NCI-H1436 (cell line): Measurements from ENCODE around the gene PIWIL4.
"Not testable (repeated sequence)": the region's sequence is repeated elsewhere in the genome, so short reads cannot be mapped to it uniquely, and the experiment has no call there.

Experiments used
- DNase-seq: peaks from one replicate; lab custom pipeline; 2025; lab: John Stamatoyannopoulos, UW

Gene PIWIL4

DNA sequence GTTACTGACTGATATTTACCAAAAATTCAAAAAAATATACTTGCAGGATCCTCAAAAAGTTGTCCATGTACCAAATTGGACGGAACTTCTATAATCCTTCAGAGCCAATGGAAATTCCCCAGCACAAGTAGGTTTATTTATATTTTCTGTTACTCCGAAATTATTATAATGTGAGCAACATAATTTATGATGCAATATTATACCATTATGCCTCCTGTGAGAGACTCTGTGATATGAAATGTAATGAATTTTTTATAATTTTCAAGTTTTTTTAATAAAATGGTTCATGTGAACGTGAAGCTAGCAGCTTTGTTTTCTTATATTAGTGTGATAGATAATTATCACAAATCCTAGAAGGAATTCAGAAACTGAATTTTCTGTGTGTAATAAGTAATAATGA lies 18.2 kb downstream of the PIWIL4 start:
- DNase-seq = no peak

DNA sequence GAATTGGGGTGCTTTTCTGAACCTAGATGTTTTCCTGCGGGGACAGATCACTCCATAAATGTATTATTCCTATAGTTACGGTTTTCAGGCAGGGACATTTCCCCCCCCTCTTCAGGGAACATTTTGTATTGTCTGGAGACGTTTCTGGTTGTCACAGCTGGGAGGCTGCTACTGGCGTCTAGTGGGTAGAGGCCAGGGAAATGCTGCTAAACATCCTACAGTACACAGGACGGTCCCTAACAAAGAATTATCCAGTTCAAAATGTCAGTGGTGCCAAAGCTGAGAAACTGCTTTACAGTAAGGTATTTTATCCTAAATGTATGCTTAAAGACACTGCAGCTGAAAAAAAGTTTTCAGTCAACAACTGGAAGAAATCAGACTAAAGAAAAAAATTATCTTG lies 19.4 kb downstream of the PIWIL4 start:
- no peak for DNase-seq

DNA sequence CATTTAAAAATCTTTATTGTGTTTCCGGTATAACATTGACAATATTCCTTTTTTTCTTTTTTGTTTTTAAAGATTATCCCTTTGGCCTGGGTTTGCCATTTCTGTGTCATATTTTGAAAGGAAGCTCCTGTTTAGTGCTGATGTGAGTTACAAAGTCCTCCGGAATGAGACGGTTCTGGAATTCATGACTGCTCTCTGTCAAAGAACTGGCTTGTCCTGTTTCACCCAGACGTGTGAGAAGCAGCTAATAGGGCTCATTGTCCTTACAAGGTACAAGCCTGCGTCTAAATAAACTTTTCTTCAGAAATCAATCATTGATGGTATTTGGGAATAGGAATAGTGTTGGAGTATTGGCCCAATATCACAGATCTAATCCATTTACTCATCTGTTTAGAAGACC lies 19.8 kb downstream of the PIWIL4 start:
- DNase-seq = no peak

DNA sequence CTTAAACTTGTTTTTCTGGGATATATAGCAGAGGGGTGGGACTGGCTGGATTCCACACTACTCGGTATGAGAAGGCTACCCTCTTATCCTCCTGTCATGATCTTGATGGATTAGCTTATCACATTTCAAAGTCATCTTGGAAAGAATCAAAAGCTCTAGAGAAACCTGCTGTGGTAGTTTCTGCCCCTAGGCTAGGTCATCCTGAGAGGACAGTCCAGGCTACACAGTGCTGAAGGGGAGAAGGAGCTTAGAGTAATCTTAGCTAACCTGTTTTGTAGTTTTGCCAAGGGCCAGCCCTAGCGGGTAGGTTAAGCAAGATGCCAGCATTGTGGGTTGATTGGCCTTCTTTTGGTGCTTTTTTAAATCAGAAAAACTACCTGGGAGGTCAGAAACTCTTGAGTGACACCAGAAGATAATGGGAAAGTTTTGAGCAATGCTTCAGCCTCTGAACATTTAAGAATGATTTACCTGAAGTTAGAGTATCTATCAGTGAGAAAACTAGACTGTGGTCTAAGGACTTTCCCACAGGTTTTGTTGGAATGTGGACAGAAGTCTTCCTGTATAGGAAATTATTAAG lies 21.3 kb downstream of the PIWIL4 start:
- DNase-seq = no peak

DNA sequence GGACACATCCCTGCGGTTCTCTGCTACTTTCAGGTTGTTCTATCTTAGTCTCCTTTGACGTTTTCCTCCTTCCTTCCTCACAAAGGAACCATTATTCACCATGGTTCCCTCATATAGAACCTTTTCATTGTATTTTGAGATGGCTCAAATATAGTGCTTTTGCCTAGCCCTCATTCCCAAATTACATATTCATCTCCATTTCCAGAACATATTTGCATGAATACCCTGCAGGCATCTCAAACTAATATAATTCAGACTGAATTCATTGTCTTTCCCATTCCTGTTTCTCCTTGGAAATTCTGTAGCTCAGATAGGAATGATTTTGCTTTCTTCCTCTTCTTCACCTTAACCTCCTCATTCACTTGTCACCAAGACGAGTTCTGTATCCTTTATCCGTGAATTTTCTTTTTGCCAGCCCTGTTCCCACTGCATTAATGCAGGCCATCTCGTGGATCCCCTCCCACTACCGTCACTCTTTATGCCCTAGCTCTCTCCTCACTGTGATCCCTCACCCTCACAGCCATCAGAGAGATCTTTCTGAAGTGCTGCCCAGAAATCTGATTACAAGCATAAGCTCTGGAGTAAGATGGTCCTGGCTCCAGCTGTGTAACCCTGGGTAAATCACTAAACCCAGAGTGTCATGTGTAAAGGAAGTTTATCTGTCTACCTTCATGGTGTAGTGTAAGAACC lies 23.3 kb downstream of the PIWIL4 start:
- no peak for DNase-seq

DNA sequence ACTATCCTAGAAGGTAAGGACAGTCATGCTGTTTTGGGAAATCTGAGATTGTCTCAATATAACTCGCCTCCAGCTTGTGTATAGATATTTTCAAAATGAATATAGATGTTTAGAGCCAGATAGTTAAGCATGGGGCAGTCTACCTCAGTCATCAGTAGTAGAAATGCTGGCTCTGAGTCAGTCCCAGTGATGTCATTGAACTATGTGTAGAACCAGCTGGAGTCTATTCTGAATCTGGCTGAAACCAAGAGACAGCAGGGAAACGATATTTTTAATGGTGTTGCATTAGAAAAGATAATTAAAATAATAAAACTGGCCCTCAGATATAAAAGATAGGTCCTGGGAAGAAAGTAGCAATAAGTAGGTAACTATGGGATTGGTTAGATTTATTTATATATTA lies 25.9 kb downstream of the PIWIL4 start:
- DNase-seq = no peak

DNA sequence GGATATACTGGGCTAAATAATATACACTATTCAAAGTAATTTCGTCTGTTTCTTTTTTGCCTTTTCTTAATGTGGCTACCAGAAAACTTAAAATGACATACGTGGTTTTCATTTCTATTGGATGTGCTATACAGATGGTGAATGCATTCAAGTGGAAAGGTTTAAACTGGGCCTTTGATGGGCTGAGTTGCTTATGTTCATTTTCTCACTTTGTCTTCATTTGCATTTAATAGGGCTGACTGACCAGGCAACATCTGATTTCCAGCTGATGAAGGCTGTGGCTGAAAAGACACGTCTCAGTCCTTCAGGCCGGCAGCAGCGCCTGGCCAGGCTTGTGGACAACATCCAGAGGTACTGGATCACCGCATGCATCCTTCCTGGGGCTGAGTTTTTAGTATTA lies 27.9 kb downstream of the PIWIL4 start:
- no peak for DNase-seq

DNA sequence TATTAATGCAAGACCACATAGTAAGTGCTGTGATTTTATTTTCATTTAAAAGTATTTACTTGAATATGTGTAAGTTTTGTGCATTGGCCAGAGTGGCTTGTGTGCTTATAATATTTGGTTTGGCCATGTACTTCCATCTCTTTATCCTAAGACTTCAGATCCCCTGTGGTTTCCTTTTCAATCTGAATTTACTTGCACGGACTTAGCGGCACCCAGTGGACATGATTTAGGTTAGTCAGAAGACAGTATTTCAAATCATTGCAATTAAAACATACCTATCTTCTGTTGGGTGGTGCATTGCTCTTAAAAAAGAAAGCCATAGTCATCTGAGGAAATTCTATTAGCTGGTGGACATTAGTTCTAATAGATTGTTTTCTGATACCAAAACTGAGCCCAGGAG lies 30.7 kb downstream of the PIWIL4 start:
- DNase-seq = no peak

DNA sequence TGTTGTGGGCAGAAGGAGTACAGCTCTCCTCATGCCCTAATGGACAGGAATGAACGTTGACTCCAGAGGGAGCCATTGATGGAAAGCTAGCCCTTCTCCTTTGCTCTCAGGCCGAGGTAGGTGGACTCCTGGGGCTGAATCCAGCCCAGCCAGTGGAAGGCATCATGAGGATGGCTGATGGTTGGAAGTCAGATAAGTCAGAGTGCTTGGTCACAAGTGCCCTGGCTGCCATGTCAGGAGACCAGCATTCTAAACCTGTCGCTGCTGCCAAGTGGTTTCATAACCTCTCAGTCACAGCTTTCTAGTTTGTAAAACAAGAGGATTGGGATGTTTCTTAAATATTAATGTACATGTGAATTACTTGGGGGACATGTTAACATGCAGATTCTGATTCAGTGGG lies 32.3 kb downstream of the PIWIL4 start:
- DNase-seq = no peak

DNA sequence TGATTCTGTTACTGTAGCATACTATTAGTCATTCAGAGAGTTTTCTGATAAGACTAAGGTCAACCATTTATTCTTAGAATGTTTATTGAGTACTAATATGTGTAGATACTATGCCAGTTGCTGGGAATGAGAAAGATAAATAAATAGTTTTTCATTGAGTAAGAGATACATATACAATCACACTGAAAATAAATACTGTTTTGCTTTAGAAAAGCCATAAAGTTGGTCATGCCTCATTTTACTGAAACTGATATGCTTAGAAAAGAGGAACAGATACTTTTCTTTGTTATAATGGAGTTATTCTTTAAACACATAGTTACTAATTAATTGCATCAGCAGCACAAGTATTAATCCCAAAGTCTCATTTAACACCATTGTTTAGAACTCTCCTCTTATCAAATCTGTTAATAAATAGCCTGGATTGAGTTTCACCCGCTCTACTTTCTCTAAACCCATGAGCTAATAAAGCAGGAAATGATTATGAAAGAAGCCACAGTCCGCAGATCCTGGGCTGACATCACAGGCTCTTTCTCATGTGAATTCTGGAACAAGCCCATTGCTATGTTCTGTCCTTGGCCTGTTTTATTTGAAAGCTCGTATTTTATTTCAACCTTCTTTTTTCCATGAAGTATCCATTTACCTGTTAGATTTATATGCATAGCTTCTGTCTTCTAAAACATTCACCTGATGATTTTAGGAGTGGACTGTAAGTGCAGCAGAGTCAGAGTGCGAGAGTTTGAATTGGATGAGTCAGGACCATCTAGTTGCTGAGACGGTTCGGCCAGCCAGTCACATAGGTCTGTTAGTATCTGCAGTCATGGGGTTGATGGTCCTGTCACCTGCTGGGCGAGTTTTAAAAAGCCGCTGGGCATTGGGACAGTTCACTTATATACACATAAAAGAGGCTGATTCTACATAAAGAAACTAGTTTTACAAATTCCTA lies 35.5 kb downstream of the PIWIL4 start:
- DNase-seq = no peak

DNA sequence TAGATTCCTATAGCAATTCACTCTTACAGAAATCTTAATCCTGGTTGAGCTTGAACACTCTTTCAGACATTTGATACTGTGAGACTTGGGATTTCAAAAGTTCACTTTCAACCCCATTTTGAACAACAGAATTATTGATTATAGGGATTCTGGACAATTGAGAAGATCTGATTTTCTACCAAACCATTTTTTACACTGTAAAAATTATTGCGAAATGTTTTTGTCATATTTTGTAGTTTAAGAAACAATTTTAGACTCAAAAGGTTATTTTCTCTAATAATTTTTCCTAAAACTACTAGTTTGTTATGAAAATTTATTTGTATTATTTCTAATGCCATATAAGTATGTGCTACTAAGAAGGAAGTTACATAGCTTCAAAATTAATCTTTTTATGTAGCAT lies 36.4 kb downstream of the PIWIL4 start:
- DNase-seq = no peak

DNA sequence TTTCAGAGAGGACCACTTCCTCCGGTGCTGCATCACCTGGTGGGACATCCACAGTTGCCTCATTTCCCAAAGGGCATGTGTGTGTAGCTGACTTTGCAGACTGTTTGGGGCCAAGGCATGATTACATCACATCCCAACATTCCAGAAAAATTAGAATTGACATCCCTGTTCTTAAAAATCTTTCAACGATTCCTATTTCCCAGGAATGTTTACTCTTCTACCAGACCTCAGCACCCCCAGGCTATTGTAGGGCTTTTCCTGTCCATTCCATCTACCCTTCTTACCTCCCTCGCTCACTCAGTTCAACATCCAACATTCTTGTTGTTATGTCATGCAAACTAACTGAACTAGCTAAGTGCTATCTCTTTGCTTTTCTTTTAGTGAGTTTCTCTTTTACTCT lies 37.3 kb downstream of the PIWIL4 start:
- DNase-seq = no peak

DNA sequence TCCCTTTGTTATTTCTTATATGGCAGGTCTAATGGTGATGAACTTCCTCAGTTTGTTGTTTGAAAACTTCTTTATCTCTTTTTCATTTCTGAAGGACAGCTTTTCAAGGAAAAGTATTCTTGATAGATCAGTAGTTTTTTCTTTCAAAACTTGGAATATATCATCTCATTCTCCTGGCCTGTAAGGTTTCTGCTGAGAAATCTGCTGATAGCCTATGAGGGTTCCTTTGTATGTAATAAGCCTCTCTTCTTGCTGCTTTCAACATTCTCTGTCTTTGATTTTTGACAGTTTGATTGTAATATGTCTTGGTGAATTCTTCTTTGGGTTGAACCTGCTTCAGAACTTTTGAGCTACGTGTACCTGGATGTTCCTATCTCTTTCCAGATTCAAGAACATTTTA lies 46.0 kb downstream of the PIWIL4 start:
- no peak for DNase-seq

DNA sequence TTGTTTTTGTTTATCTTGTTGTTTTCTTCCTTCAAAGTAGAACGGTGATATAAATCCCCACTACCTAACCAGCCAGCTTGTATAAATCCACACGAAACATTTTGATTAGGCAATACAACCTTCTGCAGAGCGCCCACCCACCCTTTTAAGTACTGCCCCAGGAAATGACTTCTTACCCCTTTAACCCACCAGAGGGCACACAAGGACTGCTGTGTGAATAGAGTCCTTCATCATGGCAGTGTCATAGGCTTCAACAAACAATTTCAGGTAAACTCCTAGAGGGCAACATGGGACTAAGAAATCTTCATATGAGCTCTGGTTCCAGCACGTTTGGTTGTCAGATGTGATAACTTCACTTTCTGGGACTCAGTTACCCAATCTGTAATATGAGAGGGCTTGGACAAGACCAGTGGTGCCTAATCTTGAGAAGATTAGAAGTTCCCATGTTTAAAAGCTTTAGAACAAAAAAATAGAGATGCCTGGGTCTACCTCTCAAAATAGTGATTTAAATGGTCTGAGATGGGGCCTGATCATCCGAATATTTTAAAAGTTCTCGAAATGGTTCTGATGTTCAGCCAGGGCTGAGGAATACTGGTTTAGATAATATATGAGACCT lies 56.1 kb downstream of the PIWIL4 start:
- peak; percentile 85 for DNase-seq

DNA sequence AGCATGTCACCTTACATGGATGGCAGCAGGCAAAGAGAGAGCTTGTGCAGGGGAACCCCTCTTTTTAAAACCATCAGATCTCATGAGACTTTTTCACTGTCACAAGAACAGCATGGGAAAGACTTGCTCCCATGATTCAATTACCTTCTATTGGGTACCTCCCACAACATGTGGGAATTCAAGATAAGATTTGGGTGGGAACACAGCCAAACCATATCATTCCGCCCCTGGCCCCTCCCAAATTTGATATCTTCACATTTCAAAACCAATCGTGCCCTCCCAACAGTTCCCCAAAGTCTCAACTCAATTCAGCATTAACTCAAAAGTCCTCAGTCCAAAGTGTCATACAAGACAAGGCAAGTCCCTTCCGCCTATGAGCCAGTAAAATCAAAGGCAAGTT lies 58.3 kb downstream of the PIWIL4 start:
- DNase-seq = not testable (repeated sequence)

DNA sequence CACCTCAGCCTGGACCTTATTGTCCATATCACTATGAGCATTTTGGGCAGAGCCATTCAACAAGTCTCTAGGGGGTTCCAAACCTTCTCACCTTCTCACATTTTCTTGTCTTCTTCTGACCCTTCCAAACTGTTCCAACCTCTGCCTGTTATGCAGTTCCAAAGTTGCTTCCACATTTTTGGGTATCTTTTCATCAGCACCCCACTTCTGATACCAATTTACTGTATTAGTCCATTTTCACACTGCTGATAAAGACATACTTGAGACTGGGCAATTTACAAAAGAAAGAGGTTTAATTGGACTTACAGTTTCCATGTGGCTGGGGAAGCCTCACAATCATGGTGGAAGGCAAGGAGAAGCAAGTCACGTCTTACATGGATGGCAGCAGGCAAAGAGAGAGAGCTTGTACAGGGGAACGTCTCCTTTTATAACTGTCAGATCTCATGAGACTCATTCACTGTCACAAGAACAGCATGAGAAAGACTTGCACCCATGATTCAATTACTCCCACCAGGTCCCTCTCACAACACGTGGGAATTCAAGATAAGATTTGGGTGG lies 59.9 kb downstream of the PIWIL4 start:
- not testable (repeated sequence) for DNase-seq

DNA sequence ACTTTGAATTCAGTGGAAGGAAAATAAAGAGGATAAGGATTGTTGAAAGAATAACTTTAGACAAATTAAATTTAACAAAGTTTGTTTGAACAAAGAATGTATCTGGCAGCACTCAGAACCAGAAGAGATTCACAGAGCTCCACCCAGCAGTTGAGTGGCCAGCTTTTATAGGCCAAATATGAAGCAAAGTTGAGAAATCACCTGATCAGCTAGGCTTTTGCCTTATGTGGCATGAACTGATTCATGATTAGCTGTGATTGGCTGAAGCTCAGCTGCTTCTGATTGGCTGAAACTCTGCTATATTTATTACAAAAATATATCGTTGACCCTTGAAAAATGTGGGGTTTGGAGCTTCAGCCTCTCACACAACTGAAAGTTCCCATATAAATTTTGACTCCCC lies 62.6 kb downstream of the PIWIL4 start:
- DNase-seq = no peak

DNA sequence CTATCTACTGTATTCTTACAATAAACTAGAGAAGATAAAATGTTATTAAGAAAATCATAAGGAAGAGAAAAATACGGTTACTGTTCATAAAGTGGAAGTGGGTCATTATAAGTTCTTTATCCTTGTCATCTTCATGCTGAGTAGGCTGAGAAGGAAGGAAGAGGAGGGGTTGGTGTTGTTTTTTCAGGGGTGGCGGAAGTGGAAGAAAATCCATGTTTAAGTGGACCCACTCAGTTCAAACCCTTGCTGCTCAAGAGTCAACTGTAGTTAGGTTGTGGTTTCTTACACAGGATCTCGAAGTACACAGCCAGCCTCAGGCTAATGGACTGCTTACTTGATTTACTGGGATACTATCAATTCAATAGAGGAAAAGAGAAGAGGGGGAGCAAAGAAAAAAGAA lies 63.1 kb downstream of the PIWIL4 start:
- DNase-seq = no peak

DNA sequence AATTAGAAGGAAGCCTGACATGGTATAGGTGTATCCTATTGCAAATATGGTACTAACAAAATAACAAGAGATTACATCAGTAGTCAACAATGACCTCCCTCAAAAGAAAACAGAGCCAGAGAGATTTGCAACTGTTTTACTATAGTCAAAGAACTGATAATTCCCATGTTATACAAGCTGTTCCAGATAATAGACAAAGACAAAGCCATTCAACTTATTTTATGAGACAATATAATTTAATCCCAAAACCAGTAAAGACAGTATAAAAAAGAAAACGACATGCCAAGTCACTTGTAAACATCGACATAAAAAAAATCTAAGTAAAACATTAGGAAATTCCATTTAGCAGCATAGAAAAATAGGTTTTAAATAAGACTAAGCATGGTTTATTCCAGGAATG lies 65.2 kb downstream of the PIWIL4 start:
- no peak for DNase-seq

DNA sequence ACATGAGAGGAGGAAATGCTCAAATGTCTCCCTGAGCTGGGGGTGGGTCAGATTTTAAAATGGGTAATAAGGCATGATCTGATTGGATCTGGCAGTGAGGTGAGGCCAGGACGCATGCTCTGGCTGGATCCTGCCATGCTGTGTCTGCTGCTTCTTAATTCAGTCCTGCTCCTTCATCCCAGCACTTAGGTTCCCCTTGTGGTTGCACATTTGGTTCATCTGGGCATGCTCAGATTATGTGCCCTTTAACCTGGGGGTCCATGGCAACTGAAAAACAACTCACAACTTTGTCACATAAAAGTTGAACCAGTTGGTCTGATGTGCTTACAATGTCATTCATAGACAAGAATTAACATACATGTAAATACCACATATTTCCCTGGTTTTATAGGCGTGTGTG lies 67.9 kb downstream of the PIWIL4 start:
- no peak for DNase-seq

DNA sequence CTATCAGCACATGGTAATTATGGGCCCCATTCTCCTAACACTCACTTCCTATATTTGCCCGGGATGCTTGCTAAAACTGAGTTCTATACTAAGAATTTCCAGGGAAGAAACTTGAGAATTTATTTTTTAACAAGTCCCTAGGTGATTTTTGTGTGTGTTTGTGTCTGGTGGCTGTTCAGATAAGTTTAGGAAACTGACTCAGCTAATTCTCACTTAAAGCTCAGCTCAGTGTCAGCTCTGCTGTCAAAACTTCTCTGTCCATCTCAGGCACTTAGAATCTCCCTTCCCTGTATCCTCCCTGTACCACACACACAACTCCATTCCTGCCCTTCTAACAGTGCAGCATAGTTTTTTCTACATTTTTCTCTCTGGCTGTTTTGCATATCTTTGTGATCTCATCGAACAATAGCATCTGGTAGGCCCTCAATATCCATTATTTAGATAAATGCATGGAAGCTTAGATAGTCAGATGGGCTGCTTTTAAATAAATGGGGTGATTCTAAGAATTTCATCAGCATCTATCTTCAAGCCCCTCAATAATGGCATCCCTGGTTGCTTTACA lies 69.3 kb downstream of the PIWIL4 start:
- DNase-seq = no peak

DNA sequence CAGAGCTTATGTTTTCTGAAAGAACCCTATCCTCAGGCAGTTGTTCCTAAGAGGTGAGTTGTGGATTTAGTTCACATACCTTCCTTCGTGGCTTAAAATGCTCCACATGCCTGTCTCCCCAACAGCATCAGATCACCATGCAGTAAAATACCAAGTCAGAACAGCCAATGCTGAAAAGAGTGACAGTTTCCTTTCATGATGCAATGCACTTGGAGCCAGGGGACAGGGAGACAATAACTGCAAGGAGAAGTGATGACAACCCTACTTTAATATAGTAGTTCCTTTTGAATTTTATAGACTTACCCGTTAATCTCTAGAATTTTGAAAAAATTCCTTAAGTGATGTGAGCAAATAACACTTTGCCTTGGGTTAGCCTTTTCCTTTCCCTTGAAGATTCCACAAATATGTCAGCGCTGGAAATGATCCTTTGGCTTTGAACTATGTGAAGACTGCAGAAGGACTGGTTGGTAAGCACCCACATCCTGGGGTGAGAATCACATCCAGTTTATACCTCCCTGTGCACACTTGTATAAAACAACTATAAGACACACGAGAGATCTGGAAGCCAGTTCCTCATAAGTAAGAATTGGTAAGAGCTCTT lies 71.2 kb downstream of the PIWIL4 start:
- no peak for DNase-seq
